GM12878 (cell line): ENCODE results near the gene HP1BP3. TPM values are rescaled to one million over a fixed set of nuclear protein-coding genes. Genes with fewer than 3 reads are reported as not detected.

ENCODE experiments used
- ATAC-seq: fragments of 200-7000 bp; cut with Tn5 transposase; 3 replicates; pipeline ENCODE4 v1.9.1; 2020; ENCODE audit warnings: mild to moderate bottlenecking, moderate library complexity
- BruUV-seq: library from RNA; stranded (reverse); fragments of 400-500 nt; replicated peaks from 2 replicates; lab custom pipeline; 2021; lab: Mats Ljungman, UMichigan
- CTCF ChIA-PET: fragments of 300-600 bp; sonication (Branson Sonifier 250); formaldehyde crosslinking; extraction: SDS; loops from one replicate; lab custom pipeline; 2021; ENCODE audit warnings: inconsistent platforms; lab: Yijun Ruan, JAX
- POLR2A ChIA-PET: fragments of 350-600 bp; formaldehyde crosslinking; extraction: SDS; loops from one replicate; lab custom pipeline; 2021; ENCODE audit warnings: inconsistent platforms; lab: Charles Lee
- RAD21 ChIA-PET: fragments of 300-600 bp; sonication (Branson Sonifier 250); formaldehyde crosslinking; loops from one replicate; lab custom pipeline; 2023; ENCODE audit warnings: antibody characterized with exemption; ENCODE audit not compliant: unreplicated experiment; lab: Charles Lee
- SMC1A ChIA-PET: fragments of 300-600 bp; sonication (Branson Sonifier 250); formaldehyde crosslinking; loops from one replicate; lab custom pipeline; 2023; ENCODE audit not compliant: unreplicated experiment, uncharacterized antibody; lab: Charles Lee
- DNase-seq: peaks from one replicate; pipeline ENCODE4 v3.0.0-alpha.2; 2011; ENCODE audit warnings: low read depth, low spot score
- FAIRE-seq: peaks from 3 replicates; lab custom pipeline; 2011; peaks lifted over from hg19 to GRCh38; lab: Jason Lieb, UNC
- H2AFZ ChIP-seq: 2 replicates; pipeline ENCODE4 v1.6.0; 2011; ENCODE audit warnings: low read depth, low read length, control low read depth; ENCODE audit not compliant: control insufficient read depth
- H3K27ac ChIP-seq: 2 replicates; pipeline ENCODE4 v1.5.1; 2011; ENCODE audit warnings: control low read depth; ENCODE audit not compliant: control insufficient read depth, insufficient read depth
- H3K27me3 ChIP-seq, 2 experiments: replicated peaks in 1 of 2; 2 replicates each; pipeline versions ENCODE4 v1.6.0 to v1.6.1; 2011; ENCODE audit warnings: low read length in 1 of 2; ENCODE audit not compliant: control insufficient read depth in 2 of 2, insufficient read depth in 2 of 2
- H3K36me3 ChIP-seq, 2 experiments: 2 replicates each; pipeline ENCODE4 v1.5.1; 2011; ENCODE audit warnings: low read length in 1 of 2; ENCODE audit not compliant: control insufficient read depth in 2 of 2, insufficient read depth in 2 of 2
- H3K4me1 ChIP-seq: 2 replicates; pipeline ENCODE4 v1.6.1; 2011; ENCODE audit warnings: mild to moderate bottlenecking, low read length, moderate library complexity, mixed read lengths; ENCODE audit not compliant: control insufficient read depth, insufficient read depth
- H3K4me2 ChIP-seq: 2 replicates; pipeline ENCODE4 v1.6.0; 2011; ENCODE audit warnings: control low read depth; ENCODE audit not compliant: control insufficient read depth, insufficient read depth
- H3K4me3 ChIP-seq: fragments of 200-600 bp; sonication (generic); 2 replicates; pipeline ENCODE4 v1.5.1; 2016
- H3K79me2 ChIP-seq: 2 replicates; pipeline ENCODE4 v1.6.0; 2011; ENCODE audit warnings: low read length; ENCODE audit not compliant: control insufficient read depth, insufficient read depth
- H3K9ac ChIP-seq: 2 replicates; pipeline ENCODE4 v1.8.0; 2011; ENCODE audit warnings: low read length, control low read depth, mixed read lengths; ENCODE audit not compliant: control insufficient read depth, insufficient read depth
- H3K9me3 ChIP-seq: replicated peaks from 3 replicates; pipeline ENCODE4 v1.5.1; 2011; ENCODE audit warnings: mild to moderate bottlenecking, low read length; ENCODE audit not compliant: control insufficient read depth, insufficient read depth
- H4K20me1 ChIP-seq: 2 replicates; pipeline ENCODE4 v1.6.0; 2011; ENCODE audit not compliant: control insufficient read depth, insufficient read depth
- FOXM1 ChIP-seq: IDR thresholded peaks from 2 replicates; pipeline ENCODE4 v1.6.1; 2012; ENCODE audit warnings: low read depth, mild to moderate bottlenecking, inconsistent platforms, low read length, moderate library complexity
- IRF5 ChIP-seq: fragments of 450-650 bp; IDR thresholded peaks from 2 replicates; pipeline ENCODE4 v1.6.1; 2017; ENCODE audit warnings: borderline replicate concordance
- NR2F1 ChIP-seq: fragments of 450-650 bp; conservative IDR thresholded peaks from 2 replicates; pipeline ENCODE4 v1.6.1; 2017; ENCODE audit warnings: mild to moderate bottlenecking
- TAF1 ChIP-seq: IDR thresholded peaks from 2 replicates; pipeline ENCODE4 v1.6.1; 2011; ENCODE audit warnings: mild to moderate bottlenecking, low read depth, low read length, borderline replicate concordance
- WGBS: methylation state at CpG from one replicate; pipeline ENCODE4 v1.1.6; 2016; ENCODE audit warnings: low lambda C conversion rate; ENCODE audit not compliant: insufficient replicate concordance, insufficient coverage; ENCODE audit errors: missing lambda C conversion rate; 5-methylcytosine and 5-hydroxymethylcytosine counted together
- in situ Hi-C: fragments of 300-500 bp; cut with MboI; formaldehyde crosslinking; loops from 9 replicates; pipeline ENCODE4 v1.14.3; 2018; ENCODE audit warnings: mixed read lengths
- intact Hi-C: fragments of 100-400 bp; cut with micrococcal nuclease; formaldehyde crosslinking; loops from one replicate; pipeline ENCODE4 v1.14.2; 2022; ENCODE audit not compliant: unreplicated experiment
- polyA plus RNA-seq, 11 experiments: library from polyadenylated mRNA; depleted of rRNA in 4 of 11; unstranded in 6 of 11; stranded (reverse) in 5 of 11; fragments of >200 nt; fragmentation: Nextera tagmentation in 4 of 11; fragmentation: Illumina TruSeq in 1 of 11; extraction: Ambion mirVana in 4 of 11; extraction: Trizol in 1 of 11; gene quantifications; 1 replicate in 1 of 11; 2 replicates in 10 of 11; pipeline versions ENCODE4 v1.2.1 to v1.2.3, GENCODE V29; 2011 to 2016; ENCODE audit warnings: inconsistent platforms in 2 of 11, missing spikeins in 2 of 11, low read depth in 1 of 11
- total RNA-seq, 4 experiments: library from RNA; depleted of rRNA in 3 of 4; stranded (reverse); fragments of >200 nt in 3 of 4; fragmentation: Illumina TruSeq in 1 of 4; extraction: Trizol in 1 of 4; gene quantifications; 2 replicates each; pipeline versions ENCODE4 v1.2.1 to v1.2.3, GENCODE V29; 2013 to 2021
- TF ChIP-seq, protein P1 (sequence below): fragments of 450-650 bp; formaldehyde crosslinking; IDR thresholded peaks from 2 replicates; pipeline ENCODE4 v1.4.0; 2022; ENCODE audit warnings: mild to moderate bottlenecking, moderate library complexity
- TF ChIP-seq, protein P2 (sequence below): IDR thresholded peaks from 2 replicates; pipeline ENCODE4 v1.6.1; 2012; ENCODE audit warnings: low read depth, low read length, improper control_type of control experiment

The HP1BP3 gene
- total and polyA plus RNA-seq, 10 of the 15 experiments (the other 5 are each of a cell fraction or from before 2014, with no cell fraction given): 32.6 to 188 (median 133) TPM

- in situ Hi-C loops: no loop called here
- H3K9me3 ChIP-seq: no peaks in the 10 kb centered on the region
- H3K79me2 ChIP-seq: no peaks in the 10 kb centered on the region
- TF ChIP-seq FOXM1: no peak
- TF ChIP-seq NR2F1: no peak
- TF ChIP-seq, protein P1, sequence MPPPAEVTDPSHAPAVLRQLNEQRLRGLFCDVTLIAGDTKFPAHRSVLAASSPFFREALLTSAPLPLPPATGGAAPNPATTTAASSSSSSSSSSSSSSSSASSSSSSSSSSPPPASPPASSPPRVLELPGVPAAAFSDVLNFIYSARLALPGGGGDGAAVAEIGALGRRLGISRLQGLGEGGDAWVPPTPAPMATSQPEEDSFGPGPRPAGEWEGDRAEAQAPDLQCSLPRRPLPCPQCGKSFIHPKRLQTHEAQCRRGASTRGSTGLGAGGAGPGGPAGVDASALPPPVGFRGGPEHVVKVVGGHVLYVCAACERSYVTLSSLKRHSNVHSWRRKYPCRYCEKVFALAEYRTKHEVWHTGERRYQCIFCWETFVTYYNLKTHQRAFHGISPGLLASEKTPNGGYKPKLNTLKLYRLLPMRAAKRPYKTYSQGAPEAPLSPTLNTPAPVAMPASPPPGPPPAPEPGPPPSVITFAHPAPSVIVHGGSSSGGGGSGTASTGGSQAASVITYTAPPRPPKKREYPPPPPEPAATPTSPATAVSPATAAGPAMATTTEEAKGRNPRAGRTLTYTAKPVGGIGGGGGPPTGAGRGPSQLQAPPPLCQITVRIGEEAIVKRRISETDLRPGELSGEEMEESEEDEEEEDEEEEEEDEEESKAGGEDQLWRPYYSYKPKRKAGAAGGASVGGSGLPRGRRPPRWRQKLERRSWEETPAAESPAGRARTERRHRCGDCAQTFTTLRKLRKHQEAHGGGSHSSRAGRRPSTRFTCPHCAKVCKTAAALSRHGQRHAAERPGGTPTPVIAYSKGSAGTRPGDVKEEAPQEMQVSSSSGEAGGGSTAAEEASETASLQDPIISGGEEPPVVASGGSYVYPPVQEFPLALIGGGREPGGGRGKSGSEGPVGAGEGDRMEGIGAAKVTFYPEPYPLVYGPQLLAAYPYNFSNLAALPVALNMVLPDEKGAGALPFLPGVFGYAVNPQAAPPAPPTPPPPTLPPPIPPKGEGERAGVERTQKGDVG (CRISPR knock-in tag): no peak
- no peak for TF ChIP-seq IRF5
- no peak for TF ChIP-seq TAF1
- TF ChIP-seq, protein P2, sequence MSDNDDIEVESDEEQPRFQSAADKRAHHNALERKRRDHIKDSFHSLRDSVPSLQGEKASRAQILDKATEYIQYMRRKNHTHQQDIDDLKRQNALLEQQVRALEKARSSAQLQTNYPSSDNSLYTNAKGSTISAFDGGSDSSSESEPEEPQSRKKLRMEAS: no peak
- BruUV-seq: no TSS peak
- no peak overlapping the region for H3K4me2 ChIP-seq
- RAD21 ChIA-PET: no interaction called here
- no peak overlapping the region for H3K27ac ChIP-seq
- FAIRE-seq (no peak), DNase-seq (no peak), ATAC-seq (no peak)
- SMC1A ChIA-PET: no interaction called here
- no peaks in the 10 kb centered on the region for H3K4me1 ChIP-seq
- H3K9ac ChIP-seq: no peak overlapping the region
- CTCF ChIA-PET: no interaction called here
- no peak overlapping the region for H2AFZ ChIP-seq
- no peaks in the 10 kb centered on the region for H4K20me1 ChIP-seq
- POLR2A ChIA-PET: no interaction called here
- no peaks in the 10 kb centered on the region; a peak in 1 of 4 replicates for H3K27me3 ChIP-seq
- H3K4me3 ChIP-seq: no peak overlapping the region
- 78% methylated on average over 15 of the region's 15 CpGs for WGBS
- intact Hi-C loops: no loop called here
- no peaks in the 10 kb centered on the region for H3K36me3 ChIP-seq
These were observed 81.8 kb downstream of the HP1BP3 start for GRCh38 chr1:20705203-20705755.
